ENCODE measurements around the gene CENPM. TPM values are rescaled to one million over a fixed set of nuclear protein-coding genes. Genes with fewer than 3 reads are reported as not detected.

The CENPM gene, protein sequence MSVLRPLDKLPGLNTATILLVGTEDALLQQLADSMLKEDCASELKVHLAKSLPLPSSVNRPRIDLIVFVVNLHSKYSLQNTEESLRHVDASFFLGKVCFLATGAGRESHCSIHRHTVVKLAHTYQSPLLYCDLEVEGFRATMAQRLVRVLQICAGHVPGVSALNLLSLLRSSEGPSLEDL
- total RNA-seq = 1.5 TPM
- long read RNA-seq = 0 reads

DNA sequence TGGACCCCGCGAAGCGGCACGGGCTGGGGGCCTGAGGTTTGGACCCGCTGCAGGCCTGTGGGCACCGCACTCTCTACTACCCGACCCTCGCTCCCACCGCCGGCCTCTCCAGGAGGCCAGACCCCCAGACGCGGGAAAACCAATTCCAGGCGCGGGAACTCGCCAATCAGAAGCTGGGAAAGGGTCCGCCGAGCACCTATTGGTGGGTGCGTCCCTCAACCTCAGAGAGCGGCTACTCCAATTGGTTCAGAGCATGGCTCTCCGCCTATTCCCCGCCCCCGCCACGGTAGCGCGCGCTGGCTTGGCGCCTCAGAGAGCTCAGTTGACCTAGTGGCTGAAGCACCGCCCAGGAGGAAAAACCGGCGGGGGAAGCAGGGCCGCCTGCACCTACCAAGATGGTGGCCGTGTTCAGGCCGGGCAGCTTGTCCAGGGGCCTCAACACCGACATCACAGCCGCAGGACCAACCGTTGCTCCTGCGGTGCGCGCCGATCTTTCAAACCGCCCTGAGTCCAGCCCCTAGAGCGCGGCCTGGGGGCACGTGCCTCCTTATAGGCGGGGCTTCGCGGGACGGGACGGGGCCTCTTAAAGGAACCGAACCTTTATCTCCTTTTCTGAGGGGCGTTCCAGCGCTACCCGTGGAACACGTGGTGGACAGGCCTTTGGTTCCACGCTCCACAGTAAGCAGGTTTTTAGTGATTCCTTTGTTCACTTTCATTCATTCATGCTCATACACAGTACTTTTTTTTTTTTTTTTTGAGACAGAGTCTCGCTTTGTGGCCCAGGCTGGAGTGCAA lies at the start of gene CENPM:
Gene CENPM (minus strand): TSS at position 524 of the 795 bp plus-strand sequence. CDS start 76 bp downstream, at position 448.
- DNase-seq (ENCODE audit: missing footprints) = peak; percentile 95
- intact Hi-C loops (cut with DNase I) = no loop called here
- peak; percentile 98 for ATAC-seq

DNA sequence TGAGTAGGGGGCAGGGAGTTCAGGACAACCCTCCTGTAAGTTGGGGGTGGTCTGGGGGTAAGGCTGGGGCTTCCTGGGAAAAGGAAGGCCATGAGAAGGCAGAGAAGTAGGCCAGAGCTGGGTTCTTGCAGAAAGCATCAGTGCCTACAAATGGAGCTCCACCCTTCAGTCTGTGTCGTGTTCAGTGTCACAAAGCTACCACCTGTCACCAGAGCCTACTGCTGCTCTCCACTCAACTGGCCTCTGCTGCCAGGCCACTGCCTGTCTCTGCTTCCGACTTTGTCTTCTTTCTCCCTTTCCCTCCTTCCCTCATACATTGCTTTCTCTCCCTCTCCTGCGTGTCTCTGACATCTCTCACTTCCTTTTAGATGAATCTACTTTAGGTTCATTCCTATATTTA lies 48.3 kb upstream of the CENPM start:
- DNase-seq (ENCODE audit: missing footprints) = no peak
- intact Hi-C loops (cut with DNase I) = no loop called here

DNA sequence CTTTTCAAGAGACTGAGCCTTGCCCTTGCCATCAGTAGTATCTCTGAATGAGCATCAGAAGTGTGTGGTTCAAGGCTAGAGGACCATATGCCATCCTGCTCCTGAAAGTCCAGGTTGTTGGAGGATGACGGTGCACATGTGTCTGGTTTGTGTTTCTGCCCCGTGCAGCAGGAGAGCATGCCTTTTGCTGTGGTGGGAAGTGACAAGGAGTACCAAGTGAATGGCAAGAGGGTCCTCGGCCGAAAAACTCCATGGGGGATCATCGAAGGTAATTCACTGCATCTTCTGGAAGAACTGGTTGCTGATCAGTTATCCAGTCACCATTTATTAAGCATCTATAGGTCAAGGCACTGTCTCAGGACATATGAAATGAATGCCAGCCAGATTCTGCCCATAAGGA lies 45.5 kb upstream of the CENPM start:
- intact Hi-C loops (cut with DNase I) = no loop called here
- DNase-seq (ENCODE audit: missing footprints) (no peak), ATAC-seq (no peak)

More for the DNA sequence above, 48.3 kb upstream of the CENPM start:
- no peak for ATAC-seq

DNA sequence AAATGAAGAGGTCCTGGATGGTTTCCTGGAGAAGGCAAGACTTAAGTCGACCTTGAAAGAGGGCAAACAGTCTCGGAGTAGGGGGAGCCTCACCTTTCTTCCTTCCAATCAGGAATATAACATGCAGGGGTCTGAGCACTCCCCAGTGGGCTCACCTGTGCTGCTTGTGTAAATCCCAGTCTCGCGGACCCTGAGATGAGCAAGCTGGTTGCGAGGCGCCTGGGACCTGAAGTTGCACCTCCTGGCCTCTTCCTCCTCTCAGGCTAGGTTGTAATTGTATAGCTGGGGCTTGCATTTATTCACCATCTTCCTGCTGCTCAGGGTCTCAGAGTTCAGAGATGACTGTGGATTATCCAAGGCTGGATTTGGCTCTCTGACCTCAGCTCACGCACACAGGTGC lies 44.2 kb upstream of the CENPM start:
- intact Hi-C loops (cut with DNase I) = no loop called here
- no peak for DNase-seq (ENCODE audit: missing footprints)
- no peak for ATAC-seq

DNA sequence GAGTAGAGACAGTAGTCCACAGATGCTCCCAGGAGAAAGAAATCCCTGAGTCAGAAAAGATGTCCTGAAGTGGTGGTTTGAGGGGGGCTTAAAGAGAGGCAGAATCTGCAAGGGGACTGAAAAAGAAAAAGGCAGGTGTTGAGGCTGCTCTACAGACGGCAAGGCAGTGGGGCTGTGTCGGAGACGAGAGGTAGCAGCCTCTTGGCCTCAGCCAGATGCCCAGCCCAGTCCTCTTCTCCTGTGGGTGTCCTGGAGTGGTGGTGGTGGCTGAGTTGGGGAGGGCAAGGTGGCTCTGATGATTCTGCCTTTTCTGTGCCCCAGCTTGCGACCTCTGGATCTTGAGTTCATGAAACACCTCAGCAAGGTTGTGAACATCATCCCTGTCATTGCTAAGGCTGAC lies 42.3 kb upstream of the CENPM start:
- DNase-seq (ENCODE audit: missing footprints) (no peak), ATAC-seq (no peak)
- intact Hi-C loops (cut with DNase I) = no loop called here

DNA sequence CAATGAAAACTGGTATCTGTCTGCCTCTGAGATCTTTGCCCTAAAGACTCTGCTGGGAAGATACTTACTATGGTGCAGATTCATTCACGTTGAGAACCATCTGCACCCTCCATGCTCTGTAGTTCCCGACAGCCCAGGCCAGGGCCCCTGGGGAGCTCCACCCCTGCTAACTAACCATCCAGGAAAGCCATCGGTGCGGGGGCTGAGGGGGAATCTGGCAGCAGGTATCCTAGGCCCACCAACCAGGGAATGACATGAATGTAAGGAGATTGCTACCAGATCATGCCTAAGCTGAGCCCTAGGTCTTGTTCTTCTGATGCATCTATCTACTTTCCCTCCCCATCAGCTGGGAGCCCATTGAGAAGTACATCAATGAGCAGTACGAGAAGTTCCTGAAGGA lies 40.3 kb upstream of the CENPM start:
- no peak for ATAC-seq
- no peak for DNase-seq (ENCODE audit: missing footprints)
- intact Hi-C loops (cut with DNase I) = no loop called here

DNA sequence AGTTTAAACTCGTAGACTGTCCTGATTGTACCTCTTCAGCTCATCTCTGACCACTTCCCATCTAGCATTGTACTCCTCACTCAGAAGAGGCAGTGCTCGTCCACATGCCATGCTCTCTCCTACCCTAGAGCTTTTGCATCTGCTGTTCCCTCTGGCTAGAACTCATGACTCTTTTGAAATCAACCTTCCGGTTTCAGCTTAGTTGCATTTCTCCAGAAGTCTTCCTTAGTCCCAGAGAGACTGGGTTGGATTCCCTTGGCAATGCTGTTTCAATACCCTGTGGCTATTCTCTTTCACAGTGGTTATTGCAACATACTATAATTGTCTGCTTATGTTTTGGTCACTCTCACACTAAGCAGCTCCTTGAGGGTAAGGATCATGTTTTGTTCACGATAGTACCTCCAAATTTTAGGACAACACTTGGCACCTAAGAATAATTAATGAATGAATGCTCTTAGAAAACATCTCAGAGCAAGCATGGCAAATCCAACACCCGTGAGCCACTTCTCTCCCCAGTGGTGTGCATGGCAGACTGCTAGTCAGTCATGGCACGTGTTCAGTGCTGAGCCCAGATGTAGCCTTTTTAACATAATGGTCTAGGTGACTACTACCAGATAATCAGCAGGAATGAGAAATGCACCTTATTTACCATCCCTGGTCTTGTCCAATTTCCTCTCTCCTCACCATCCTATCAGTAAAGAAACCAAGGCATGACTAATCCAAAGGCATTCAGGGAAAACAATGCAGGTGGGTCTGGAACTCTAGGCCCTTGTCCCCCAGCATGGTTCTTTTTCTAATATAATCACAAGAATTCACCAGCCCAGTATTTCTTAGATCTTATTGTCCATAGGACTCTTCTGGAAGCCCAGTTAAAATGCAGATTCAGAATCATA lies 36.8 kb upstream of the CENPM start:
- DNase-seq (ENCODE audit: missing footprints) (no peak), ATAC-seq (no peak)
- intact Hi-C loops (cut with DNase I) = no loop called here

DNA sequence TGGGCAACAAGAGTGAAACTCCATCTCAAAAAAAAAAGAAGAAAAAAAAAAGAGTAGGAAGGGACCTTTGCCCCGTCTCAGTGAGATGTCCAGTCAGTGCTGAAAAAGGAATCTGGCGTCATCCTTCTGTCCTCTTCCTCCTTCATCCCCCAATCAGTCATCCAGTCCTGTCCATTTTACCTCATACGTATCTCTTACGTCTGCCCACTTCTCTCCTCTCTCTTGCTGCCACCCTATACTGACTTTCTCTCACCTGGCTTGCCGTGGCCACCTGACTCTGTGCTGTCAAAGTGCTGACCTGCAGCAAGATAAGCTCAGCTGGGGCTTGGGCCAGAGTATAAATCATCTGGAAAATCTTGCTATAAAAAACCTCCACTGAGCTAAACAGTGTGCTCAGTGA lies 35.9 kb upstream of the CENPM start:
- intact Hi-C loops (cut with DNase I) = no loop called here
- ATAC-seq = no peak
- no peak for DNase-seq (ENCODE audit: missing footprints)

DNA sequence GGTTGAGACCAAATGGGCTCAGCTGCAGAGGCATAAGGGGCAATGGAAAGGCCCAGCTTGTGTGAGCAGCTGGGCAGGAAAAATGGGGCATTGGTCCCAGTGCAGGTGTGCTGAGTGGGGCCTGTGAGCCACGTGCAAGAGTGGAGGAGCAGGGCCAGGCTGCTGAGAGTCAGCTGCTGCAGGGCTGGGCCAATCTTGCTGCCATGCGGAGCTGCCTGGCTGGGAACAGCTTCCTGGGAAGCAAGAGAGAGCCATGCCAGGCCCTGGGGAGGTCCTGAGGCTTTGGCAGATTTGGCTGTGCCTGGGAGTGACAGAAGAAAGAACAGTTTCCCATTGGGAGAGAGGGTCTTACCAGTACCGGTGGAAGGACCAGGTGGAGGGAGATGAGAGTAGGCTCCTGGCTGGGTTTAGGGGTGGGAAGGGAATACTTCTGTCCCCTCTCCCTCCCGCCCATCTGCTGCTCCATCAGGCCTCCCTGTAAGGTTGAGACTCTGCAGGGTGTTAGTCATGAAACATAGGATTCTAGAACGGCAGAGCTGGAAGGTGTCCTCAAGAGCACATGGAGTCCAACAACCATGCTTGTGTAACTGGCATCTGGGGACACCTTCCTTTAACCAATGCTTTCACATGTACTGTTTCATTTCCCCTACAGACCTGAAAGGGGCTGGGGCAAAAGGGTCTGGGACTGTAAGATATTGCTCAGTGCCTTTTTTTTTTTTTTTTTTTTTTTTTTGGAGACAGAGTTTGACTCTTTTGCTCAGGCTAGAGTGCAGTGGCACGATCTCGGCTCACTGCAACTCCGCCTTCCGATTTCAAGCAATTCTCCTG lies 32.7 kb upstream of the CENPM start:
- no peak for DNase-seq (ENCODE audit: missing footprints)
- ATAC-seq = no peak
- intact Hi-C loops (cut with DNase I) = no loop called here

DNA sequence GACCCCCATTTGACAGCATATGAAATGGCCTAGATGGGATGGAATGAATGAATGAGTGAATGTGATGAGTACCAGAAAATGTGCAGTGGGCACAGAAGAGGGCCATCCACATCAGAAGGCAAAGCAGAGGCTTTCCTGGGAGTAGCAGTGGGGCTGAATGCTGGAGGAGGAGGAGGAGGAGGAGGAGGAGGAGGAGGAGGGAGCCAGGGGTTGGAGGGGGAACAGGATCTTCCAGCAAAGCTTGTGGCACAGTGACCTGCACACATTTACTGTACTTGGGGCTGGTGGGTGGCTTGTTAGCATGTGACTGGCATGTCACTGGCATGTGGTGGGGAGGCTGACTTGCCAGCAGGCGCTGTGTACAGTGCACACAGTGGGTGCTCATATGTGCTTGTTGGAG lies 31.8 kb upstream of the CENPM start:
- ATAC-seq (no peak), DNase-seq (ENCODE audit: missing footprints) (no peak)
- intact Hi-C loops (cut with DNase I) = no loop called here

DNA sequence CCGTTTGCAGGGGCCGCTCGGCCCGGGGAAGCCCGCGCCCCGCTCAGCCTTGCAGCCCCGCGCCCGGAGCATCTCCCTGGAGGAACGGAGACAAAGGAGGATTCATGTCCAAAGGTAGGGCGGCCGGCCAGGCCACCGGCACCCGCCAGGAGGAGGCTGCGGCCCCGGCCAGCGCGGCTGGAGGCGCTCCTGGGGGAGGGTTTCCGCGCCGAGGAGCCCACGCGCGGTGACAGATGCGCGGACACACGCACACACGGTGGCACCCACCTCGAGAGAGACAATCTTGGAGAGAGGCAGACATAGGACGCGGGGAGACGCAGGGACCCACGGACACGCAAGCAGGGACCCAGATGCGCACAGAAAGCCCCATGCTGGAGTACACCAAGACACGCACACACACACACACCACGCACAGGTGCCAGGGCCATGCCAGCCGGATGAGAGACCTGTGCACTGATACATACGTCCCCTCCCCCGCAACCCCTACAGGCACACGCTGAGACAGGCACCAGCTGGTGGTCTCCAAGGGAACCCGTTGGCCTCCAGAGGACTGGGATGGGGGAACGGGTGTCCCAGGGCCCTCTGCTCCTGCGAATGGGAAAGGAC lies 30.1 kb upstream of the CENPM start:
- ATAC-seq (no peak), DNase-seq (ENCODE audit: missing footprints) (no peak)
- intact Hi-C loops (cut with DNase I) = no loop called here

DNA sequence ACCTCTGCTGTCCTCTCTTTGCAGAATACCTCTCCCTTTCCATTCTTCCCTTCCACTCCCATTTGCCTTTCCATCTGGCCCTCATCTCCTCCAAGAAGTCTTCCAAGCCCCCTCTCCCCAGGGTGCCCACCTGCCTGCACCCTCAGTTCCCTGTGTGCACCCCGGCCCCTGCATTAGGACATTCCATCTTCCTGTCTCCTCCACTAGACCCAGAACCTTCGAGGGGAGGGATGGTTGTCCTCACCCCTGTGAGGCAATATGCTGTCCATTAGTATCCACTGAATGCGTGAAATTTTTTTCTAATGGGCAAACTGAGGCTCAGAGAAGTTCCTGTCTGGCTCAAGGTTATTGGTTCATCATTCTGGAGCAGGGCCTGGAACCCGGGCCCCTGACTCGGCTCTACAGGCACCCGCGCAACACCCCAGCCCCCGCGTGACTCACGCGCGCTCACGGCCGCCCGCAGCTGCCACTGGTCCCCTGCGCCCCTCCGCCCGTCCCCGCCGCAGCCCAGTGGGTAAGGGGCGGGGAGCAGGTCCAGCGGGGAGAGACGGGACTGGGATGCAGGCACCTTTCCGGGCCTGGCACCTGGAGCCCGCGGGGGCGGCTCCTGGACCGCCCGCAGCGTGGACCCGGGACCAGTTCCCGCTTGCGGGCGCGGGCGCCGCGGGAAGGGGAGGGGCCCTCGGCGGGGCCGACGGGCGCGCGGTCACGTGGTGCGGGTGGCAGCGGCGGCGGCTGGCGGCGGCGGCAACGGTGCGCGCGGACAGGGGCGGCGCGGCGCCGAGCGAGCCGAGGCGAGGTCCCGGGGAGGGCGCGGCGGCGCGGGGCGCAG lies 29.3 kb upstream of the CENPM start:
- intact Hi-C loops (cut with DNase I) = no loop called here
- peak; percentile 37 for ATAC-seq

DNA sequence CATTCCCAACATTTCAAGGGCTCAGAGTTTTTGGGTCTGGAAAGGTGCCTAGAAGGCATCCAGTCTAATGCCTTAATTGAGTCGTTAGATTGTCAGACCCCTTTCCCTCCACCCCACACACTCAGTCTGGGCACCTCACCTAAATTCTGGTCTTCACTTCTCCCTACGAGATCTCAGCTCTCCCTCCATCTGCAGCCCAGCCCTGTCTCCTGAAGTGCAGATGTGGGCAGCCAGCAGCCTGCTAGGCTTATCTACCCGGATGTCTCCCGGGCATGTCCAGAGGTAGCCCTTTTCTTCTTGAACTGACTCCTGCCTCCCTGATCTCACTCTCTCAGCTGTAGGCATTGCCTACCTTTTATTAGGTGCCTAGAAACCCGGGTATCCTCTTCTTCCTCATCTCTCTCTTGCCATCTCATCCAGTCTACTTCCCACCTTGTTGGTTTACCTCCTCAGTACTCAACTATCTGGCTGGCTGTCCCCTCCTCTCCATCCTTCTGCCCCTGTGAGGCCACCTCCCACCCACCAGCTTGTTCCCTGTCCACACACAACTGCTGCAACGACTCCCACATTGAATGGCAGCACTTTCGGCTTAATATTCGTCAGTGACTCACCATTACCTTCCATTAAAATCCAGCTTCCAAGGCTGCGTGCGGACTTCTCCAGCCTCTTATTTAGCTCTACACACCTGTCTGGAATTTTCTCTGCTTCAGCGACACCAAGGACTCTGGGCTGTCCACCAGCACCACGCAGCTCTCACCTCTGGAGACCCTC lies 28.5 kb upstream of the CENPM start:
- ATAC-seq (no peak), DNase-seq (ENCODE audit: missing footprints) (no peak)
- intact Hi-C loops (cut with DNase I) = no loop called here

More for the DNA sequence above, 29.3 kb upstream of the CENPM start:
- DNase-seq (ENCODE audit: missing footprints) = no peak

DNA sequence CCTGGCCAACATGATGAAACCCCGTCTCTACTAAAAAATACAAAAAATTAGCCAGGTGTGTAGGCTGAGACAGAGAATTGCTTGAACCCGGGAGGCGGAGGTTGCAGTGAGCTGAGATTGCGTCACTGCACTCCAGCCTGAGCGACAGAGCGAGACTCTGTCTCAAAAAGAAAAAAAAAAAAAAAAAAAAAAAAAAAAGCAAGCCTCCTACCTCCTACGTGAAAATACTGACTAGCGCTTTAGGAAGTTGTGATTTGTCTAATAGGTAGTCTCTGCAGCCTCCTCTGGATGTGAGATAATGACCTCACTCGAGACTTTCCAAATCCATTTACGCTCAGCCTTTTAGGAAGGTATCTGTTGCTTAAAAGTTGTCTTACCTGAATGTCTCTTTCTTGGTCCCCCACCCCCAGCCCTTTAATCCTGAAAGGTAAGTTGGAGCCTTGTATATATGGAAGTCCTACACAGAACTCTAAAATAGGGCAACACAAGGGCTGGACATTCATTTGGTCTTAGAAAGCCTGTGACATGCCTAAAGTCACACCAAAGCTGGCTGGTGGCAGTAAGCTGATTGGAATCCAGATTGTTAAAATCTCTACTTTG lies 27.8 kb upstream of the CENPM start:
- DNase-seq (ENCODE audit: missing footprints) (no peak), ATAC-seq (no peak)
- intact Hi-C loops (cut with DNase I) = no loop called here

DNA sequence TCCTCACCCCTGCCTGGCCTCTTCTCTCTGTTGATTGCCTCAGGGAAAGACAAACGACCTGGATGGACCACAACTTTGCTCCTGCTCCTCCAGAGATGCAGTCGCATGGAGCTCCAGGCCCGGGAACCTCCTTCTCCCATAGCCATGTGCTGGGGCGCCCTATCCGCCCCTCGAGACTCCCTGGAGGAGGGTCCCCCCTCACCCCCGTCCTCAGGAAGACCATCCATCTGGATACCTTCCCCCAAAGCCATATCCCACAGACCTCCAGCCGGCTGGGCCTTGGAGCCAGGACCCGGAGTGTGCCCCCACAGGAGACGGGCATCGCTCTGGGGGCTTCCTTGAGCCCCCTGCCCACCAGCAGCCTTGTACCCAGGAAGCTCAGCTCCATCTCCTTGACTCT lies 24.5 kb upstream of the CENPM start:
- DNase-seq (ENCODE audit: missing footprints) = no peak
- no peak for ATAC-seq
- intact Hi-C loops (cut with DNase I) = no loop called here

DNA sequence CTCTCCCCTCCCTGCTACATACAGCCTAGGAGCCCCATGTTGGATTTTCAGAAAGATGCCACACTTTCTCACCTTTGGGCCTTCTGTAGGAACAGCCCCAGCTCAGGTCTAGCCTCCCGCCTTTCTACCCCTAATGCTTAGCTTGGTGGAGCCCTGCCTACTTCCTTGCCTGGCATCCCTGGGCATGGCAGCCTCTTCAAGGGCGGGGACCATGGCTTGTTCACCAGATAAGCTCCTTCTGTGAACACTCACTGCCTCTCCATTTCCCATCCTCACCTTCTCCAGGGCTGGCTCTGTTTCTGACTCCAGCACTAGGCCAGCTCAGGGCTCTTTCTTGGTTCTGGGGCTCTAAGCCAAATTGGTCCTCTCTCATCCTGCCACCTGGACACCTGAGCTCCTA lies 23.6 kb upstream of the CENPM start:
- intact Hi-C loops (cut with DNase I) = no loop called here
- DNase-seq (ENCODE audit: missing footprints) = no peak

More for the DNA sequence above, 23.6 kb upstream of the CENPM start:
- no peak for ATAC-seq

All from Right ventricle myocardium inferior (tissue), 1 donor.